ENCODE measurements around the gene DAD1. TPM values are rescaled to one million over a fixed set of nuclear protein-coding genes. Genes with fewer than 3 reads are reported as not detected.

The DAD1 gene
- total and polyA plus RNA-seq, 12 donors = 82.4 to 420 (median 136) TPM

DNA sequence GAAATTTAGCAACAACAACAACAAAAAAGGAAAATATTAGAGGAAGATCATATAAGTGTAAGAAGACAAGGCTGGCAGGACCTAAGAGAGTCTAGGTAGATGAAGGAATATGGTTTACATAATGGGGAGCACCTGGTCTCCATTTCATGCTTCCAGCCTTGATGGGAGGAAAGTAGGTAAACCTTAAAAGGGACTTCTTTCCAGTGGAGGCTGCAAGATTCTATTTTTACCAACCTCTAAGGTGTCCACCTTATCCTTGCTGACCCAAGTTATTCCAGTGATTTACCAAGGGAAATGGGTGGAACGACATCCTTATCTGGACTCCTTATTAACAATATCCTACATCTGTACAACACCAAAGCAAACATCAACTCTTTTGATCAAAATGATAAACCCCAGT is 30.0 kb downstream of the DAD1 start:
- intact Hi-C loops (cut with DNase I) = loop anchor here (5.0 to 10.0 kb wide), 15 partner anchors 77 to 498 kb away; partner anchors contain the start of genes CDH24 (in 3 of the 10), SLC7A7 (in 2 of the 10), AJUBA (in 1 of the 10) and OXA1L (in 1 of the 10)
- H3K9me3 ChIP-seq = no peaks in the 10 kb centered on the region
- DNase-seq (no peak), ATAC-seq (no peak)
- no peaks in the 10 kb centered on the region for H3K27me3 ChIP-seq
- whole genome bisulfite sequencing, 2 donors = 61 to 66% methylated on average over 1 of the region's 1 CpG
- H3K4me1 ChIP-seq = peaks cover 8 to 87% (median 36%) of the 10 kb centered on the region in 9 donors
- peak overlapping the region in 8 of 10 donors; percentile 37 to 91 (median 71) for H3K27ac ChIP-seq
- H3K4me3 ChIP-seq = no peak overlapping the region
- H3K36me3 ChIP-seq = peaks cover 0 to 18% (median 4%) of the 10 kb centered on the region in 9 donors
- TF ChIP-seq, protein P1, sequence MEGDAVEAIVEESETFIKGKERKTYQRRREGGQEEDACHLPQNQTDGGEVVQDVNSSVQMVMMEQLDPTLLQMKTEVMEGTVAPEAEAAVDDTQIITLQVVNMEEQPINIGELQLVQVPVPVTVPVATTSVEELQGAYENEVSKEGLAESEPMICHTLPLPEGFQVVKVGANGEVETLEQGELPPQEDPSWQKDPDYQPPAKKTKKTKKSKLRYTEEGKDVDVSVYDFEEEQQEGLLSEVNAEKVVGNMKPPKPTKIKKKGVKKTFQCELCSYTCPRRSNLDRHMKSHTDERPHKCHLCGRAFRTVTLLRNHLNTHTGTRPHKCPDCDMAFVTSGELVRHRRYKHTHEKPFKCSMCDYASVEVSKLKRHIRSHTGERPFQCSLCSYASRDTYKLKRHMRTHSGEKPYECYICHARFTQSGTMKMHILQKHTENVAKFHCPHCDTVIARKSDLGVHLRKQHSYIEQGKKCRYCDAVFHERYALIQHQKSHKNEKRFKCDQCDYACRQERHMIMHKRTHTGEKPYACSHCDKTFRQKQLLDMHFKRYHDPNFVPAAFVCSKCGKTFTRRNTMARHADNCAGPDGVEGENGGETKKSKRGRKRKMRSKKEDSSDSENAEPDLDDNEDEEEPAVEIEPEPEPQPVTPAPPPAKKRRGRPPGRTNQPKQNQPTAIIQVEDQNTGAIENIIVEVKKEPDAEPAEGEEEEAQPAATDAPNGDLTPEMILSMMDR (IDR thresholded peaks at IDR 0.05) = no peak

DNA sequence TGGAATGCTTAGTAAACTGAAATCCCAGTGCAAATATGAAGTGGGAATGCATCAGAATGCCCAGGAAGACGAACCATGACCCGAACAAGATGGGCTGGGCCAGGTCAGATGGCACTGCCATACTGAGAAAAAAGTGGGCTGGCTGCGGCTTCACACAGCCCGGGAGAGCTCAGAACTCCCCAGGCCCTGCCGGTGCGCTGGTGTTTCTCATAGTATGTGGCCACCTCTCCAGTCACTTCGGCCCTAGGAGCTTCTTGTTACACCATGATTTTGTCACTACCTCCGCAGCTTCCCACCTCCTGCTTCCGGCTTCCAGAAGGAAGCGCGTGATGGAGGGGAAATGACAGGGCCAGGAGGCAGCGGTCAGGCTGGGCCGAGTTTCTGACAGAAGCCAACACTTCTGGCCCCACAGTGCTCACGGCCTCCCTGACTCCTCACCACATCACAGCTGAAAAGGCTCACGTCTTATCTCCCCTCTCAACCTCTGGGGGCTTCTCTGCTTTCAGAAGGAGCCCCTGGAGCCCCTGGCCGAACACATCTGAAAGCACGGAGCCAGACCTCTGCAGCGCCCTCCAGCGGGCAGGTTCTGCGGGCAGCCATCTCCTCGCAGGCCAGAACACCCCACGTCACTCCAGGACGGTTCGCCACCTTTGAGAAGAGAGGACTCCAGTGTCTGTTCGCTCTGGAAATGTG is 30.7 kb downstream of the DAD1 start:
- ATAC-seq (peak in 4 of 8 donors; percentile 1 to 55 (median 26)), DNase-seq (no peak)
- intact Hi-C loops (cut with DNase I) = loop anchor here (5.0 to 10.0 kb wide), 15 partner anchors 76 to 499 kb away; partner anchors contain the start of genes CDH24 (in 3 of the 10), SLC7A7 (in 2 of the 10), AJUBA (in 1 of the 10) and OXA1L (in 1 of the 10)
- H3K27me3 ChIP-seq = no peaks in the 10 kb centered on the region
- TF ChIP-seq, protein P1 (IDR thresholded peaks at IDR 0.05) = peak in 5 of 9 donors; percentile 10 to 35 (median 13)
- H3K9me3 ChIP-seq = no peaks in the 10 kb centered on the region
- peak overlapping the region in 8 of 10 donors; percentile 37 to 91 (median 71) for H3K27ac ChIP-seq
- peaks cover 8 to 86% (median 36%) of the 10 kb centered on the region in 9 donors for H3K4me1 ChIP-seq
- H3K36me3 ChIP-seq = peaks cover 0 to 12% (median 0%) of the 10 kb centered on the region in 9 donors
- WGBS, 2 donors = 75 to 78% methylated on average over 25 of the region's 25 CpGs
- H3K4me3 ChIP-seq = no peak overlapping the region

DNA sequence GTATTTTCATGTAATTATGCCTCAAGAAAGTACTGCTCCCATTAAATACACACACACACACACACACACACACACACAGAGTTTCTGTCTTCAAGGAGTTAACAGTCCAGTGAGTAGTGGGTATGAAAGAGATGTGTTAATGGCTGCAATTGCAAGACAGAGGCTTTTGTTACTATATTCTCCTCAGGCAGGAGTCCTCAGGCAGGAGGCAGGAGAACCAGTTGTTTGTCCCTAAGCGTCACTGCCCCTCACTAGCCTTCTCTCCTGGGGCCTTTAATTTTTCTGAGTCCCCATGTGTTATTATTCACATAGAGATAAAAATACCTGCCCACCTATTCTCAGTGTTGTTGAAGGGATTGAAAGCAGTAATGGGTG is 31.2 kb downstream of the DAD1 start:
- Histone ChIP-seq H3K9me3 (no peaks in the 10 kb centered on the region), H3K36me3 (peaks cover 0 to 7% (median 0%) of the 10 kb centered on the region in 9 donors), H3K27ac (peak overlapping the region in 8 of 10 donors; percentile 37 to 91 (median 71)), H3K27me3 (no peaks in the 10 kb centered on the region), H3K4me1 (peaks cover 8 to 83% (median 36%) of the 10 kb centered on the region in 9 donors), H3K4me3 (no peak overlapping the region)
- DNase-seq (no peak), ATAC-seq (no peak)
- intact Hi-C loops (cut with DNase I) = loop anchor here (1.0 to 10.0 kb wide), 18 partner anchors 76 to 499 kb away; partner anchors contain the start of genes CDH24 (in 3 of the 10), SLC7A7 (in 2 of the 10), AJUBA (in 1 of the 10) and OXA1L (in 1 of the 10)
- 78 to 83% methylated on average over 1 of the region's 1 CpG for WGBS, 2 donors
- TF ChIP-seq, protein P1 (IDR thresholded peaks at IDR 0.05) = no peak

DNA sequence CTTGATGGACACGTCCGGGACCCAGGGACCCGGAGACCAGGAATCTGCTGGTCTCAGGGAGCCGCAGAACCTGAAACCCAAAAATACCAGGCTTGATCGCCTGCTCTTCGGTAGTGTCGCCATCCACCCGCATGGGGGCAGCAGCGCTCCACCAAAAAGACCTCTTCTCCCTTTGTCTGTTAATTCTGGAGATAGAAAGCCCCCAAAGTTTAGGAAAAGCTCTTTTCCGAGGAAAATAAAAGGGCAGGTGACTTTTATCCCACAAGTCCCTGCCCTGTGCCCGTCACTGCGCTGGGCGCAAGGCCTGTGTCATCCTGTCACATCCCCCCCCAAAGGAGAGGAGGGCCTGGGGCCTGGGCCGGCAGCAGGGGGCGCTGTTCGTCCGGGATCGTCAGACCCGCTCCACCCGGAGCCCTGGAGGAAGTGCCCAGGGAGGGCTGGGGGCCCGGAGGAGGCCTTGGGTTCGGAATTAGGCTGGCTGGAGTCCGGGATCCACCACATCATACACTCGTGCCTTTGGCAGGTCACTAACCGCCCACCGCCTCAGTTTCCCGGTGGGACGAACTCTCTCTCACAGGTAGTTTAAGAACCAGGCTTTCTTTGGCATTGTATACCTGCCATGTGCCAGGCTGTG is 31.9 kb downstream of the DAD1 start:
- 6 to 8% methylated on average over 28 of the region's 28 CpGs for WGBS, 2 donors
- peak overlapping the region in 9 of 10 donors; percentile 37 to 91 (median 60) for H3K27ac ChIP-seq
- TF ChIP-seq, protein P1 (IDR thresholded peaks at IDR 0.05) = peak in 8 of 9 donors; percentile 95 to 100 (median 98)
- DNase-seq (peak; percentile 85 to 88), ATAC-seq (peak; percentile 87 to 92 (median 90))
- intact Hi-C loops (cut with DNase I) = loop anchor here (1.0 to 10.0 kb wide), 18 partner anchors 75 to 500 kb away; partner anchors contain the start of genes CDH24 (in 3 of the 10), SLC7A7 (in 2 of the 10), AJUBA (in 1 of the 10) and OXA1L (in 1 of the 10)
- H3K27me3 ChIP-seq = no peaks in the 10 kb centered on the region
- no peaks in the 10 kb centered on the region for H3K9me3 ChIP-seq
- H3K4me1 ChIP-seq = peaks cover 8 to 81% (median 36%) of the 10 kb centered on the region in 9 donors
- H3K4me3 ChIP-seq = peak overlapping the region in 8 of 10 donors; percentile 28 to 51 (median 40)
- peaks cover 0 to 4% (median 0%) of the 10 kb centered on the region in 9 donors for H3K36me3 ChIP-seq

Measured in heart right ventricle (tissue), 16 donors.